Measurements from ENCODE around the gene SNX30. TPM values are rescaled to one million over a fixed set of nuclear protein-coding genes. Genes with fewer than 3 reads are reported as not detected.

The SNX30 gene
- total RNA-seq, 1 donor from 2014 or later, result 22.5 TPM

DNA sequence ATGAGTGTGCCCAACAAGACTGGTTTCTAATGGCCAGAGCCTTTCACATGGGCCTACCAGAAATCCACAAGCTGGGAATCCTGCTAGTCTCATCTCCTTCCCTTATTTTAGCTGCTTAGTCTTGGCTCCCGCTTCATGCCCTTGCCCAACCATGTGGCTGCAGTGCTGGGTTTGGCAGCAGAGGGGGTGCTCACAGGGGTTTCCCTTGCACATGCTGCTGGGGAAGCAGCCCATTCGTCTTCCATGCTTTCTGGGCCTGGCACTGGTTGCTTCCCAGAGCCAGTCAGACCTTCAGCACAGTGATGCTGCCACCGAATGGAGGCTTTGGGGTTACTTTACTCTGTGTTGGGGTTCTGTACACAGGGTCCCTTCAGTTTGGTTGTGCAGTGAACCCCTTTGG, 113.8 kb downstream of the SNX30 start:
- Histone ChIP-seq H3K27me3 (ENCODE audit: control insufficient read depth, insufficient read depth, low read length) (no peaks in the 10 kb centered on the region), H3K36me3 (ENCODE audit: control insufficient read depth, insufficient read depth, low read length) (no peaks in the 10 kb centered on the region), H3K4me3 (ENCODE audit: low read depth, low read length) (no peak overlapping the region)
- DNase-seq (ENCODE audit: low read depth), result no peak
- TF ChIP-seq, protein P1, sequence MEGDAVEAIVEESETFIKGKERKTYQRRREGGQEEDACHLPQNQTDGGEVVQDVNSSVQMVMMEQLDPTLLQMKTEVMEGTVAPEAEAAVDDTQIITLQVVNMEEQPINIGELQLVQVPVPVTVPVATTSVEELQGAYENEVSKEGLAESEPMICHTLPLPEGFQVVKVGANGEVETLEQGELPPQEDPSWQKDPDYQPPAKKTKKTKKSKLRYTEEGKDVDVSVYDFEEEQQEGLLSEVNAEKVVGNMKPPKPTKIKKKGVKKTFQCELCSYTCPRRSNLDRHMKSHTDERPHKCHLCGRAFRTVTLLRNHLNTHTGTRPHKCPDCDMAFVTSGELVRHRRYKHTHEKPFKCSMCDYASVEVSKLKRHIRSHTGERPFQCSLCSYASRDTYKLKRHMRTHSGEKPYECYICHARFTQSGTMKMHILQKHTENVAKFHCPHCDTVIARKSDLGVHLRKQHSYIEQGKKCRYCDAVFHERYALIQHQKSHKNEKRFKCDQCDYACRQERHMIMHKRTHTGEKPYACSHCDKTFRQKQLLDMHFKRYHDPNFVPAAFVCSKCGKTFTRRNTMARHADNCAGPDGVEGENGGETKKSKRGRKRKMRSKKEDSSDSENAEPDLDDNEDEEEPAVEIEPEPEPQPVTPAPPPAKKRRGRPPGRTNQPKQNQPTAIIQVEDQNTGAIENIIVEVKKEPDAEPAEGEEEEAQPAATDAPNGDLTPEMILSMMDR (IDR thresholded peaks at IDR 0.05; ENCODE audit: insufficient read depth, low read length, poor library complexity, severe bottlenecking), result no peak

DNA sequence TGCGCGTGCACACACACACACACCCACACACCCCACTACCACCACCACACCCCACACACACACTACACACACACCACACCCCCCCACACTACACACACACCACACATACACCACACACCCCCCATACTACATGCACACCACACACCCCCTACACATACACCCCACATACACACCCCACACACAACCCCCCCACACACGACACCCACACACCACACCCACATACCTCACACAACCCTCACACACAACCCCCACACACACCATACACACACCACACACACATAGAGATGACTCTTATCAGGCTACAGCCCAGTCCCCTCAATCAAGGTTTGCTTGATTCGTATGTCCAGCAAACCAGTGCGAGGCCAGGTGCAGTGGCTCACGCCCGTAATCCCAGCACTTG, 114.4 kb downstream of the SNX30 start:
- TF ChIP-seq, protein P1 (IDR thresholded peaks at IDR 0.05; ENCODE audit: insufficient read depth, low read length, poor library complexity, severe bottlenecking), result no peak
- no peaks in the 10 kb centered on the region for H3K27me3 ChIP-seq (ENCODE audit: control insufficient read depth, insufficient read depth, low read length)
- no peak for DNase-seq (ENCODE audit: low read depth)
- H3K36me3 ChIP-seq (ENCODE audit: control insufficient read depth, insufficient read depth, low read length), result no peaks in the 10 kb centered on the region
- H3K4me3 ChIP-seq (ENCODE audit: low read depth, low read length), result no peak overlapping the region

DNA sequence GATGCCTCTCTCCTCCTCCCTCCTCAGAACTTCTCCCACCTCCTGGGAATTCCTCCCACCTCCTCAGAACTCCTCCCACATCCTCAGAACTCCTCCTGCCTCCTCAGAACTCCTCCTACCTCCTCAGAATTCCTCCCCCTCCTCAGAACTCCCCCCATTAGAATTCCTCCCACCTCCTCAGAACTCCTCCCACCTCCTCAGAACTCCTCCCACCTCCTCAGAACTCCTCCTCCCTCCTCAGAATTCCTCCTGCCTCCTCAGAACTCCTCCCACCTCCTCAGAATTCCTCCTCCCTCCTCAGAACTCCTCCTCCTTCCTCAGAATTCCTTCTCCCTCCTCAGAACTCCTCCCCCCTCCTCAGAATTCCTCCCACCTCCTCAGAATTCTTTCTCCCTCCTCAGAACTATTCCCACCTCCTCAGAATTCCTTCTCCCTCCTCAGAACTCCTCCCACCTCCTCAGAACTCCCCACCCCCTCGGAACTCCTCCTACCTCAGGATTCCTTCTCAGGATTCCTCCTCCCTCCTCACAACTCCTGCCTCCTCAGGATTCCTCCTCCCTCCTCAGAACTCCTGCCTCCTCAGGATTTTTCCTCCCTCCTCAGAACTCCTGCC, 116.2 kb downstream of the SNX30 start:
- Histone ChIP-seq H3K4me3 (ENCODE audit: low read depth, low read length) (no peak overlapping the region), H3K36me3 (ENCODE audit: control insufficient read depth, insufficient read depth, low read length) (no peaks in the 10 kb centered on the region), H3K27me3 (ENCODE audit: control insufficient read depth, insufficient read depth, low read length) (no peaks in the 10 kb centered on the region)
- TF ChIP-seq, protein P1 (IDR thresholded peaks at IDR 0.05; ENCODE audit: insufficient read depth, low read length, poor library complexity, severe bottlenecking), result no peak
- no peak for DNase-seq (ENCODE audit: low read depth)

DNA sequence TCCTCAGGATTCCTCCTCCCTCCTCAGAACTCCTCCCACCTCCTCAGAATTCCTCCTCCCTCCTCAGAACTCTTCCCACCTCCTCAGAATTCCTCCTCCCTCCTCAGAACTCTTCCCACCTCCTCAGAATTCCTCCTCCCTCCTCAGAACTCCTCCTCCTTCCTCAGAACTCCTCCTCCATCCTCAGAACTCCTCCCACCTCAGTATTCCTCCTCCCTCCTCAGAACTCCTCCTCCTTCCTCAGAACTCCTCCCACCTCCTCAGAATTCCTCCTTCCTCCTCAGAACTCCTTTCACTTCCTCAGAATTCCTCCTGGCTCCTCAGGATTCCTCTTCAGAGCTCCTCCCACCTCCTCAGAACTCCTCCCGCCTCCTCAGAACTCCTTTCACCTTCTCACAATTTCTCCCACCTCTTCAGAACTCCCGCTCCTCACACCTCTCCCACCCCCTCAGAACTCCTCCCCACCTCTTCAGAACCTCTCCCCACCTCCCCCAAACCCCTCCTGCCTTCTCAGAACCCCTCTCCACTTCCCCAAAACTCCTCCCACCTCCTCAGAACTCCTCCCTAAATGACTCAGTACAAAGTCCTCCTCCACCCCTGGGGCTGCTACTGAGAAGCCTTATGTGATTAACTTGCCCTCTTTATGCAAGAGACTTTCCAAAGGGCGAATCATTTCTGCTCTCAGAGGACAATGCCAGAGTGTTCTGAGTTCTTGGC, 116.9 kb downstream of the SNX30 start:
- Histone ChIP-seq H3K4me3 (ENCODE audit: low read depth, low read length) (no peak overlapping the region), H3K36me3 (ENCODE audit: control insufficient read depth, insufficient read depth, low read length) (no peaks in the 10 kb centered on the region), H3K27me3 (ENCODE audit: control insufficient read depth, insufficient read depth, low read length) (no peaks in the 10 kb centered on the region)
- DNase-seq (ENCODE audit: low read depth), result peak; percentile 29
- TF ChIP-seq, protein P1 (IDR thresholded peaks at IDR 0.05; ENCODE audit: insufficient read depth, low read length, poor library complexity, severe bottlenecking), result no peak

DNA sequence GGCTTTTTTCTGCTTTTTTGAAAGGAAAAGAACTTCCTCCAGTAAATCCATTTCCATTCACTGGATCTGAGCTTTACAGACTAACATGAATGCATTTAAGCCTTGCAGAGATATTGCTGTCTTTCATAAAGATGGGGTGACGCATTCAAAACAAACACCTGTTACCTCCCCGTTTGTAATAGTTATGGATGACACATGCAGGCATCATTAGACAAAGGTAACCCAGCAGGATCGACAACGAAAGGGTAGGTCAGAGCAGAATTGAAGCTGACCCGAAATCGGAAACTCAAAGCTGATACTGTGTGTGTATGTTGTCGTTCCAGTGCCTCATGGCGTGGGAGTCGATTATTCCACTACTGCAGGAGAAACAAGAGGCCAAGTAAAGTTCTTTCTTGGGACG, 117.9 kb downstream of the SNX30 start:
- Histone ChIP-seq H3K4me3 (ENCODE audit: low read depth, low read length) (no peak overlapping the region), H3K36me3 (ENCODE audit: control insufficient read depth, insufficient read depth, low read length) (no peaks in the 10 kb centered on the region), H3K27me3 (ENCODE audit: control insufficient read depth, insufficient read depth, low read length) (no peaks in the 10 kb centered on the region)
- DNase-seq (ENCODE audit: low read depth), result no peak
- TF ChIP-seq, protein P1 (IDR thresholded peaks at IDR 0.05; ENCODE audit: insufficient read depth, low read length, poor library complexity, severe bottlenecking), result no peak
